Prostate gland (tissue), 2 donors: ENCODE results near the gene FBXW7. TPM values are rescaled to one million over a fixed set of nuclear protein-coding genes. Genes with fewer than 3 reads are reported as not detected.

Experiments
- DNase-seq: peaks from one replicate; pipeline ENCODE4 v3.0.0-alpha.2; 2019; ENCODE audit warnings: low spot score
- H3K27ac ChIP-seq, 2 donors: fragments of 200-600 bp; sonication (generic); 2 replicates each; pipeline ENCODE4 v1.5.1; 2017 to 2019
- H3K27me3 ChIP-seq: fragments of 200-600 bp; sonication (generic); replicated peaks from 2 replicates; pipeline ENCODE4 v1.5.1; 2019; ENCODE audit not compliant: insufficient read depth
- H3K36me3 ChIP-seq, 2 donors: fragments of 200-600 bp; sonication (generic); 1 replicate in 1 of 2; 2 replicates in 1 of 2; pipeline versions ENCODE4 v1.5.1 to v1.8.1; 2017 to 2019
- H3K4me1 ChIP-seq: fragments of 200-600 bp; sonication (generic); replicated peaks from 2 replicates; pipeline ENCODE4 v1.5.1; 2019
- H3K4me3 ChIP-seq, 2 donors: fragments of 200-600 bp; sonication (generic); 2 replicates each; pipeline ENCODE4 v1.5.1; 2017 to 2019
- H3K9me3 ChIP-seq: fragments of 200-600 bp; sonication (generic); 2 replicates; pipeline ENCODE4 v1.5.1; 2017
- POLR2A ChIP-seq: fragments of 450-650 bp; IDR thresholded peaks from one replicate; pipeline ENCODE4 v1.6.1; 2016; ENCODE audit warnings: antibody characterized with exemption, mild to moderate bottlenecking
- POLR2AphosphoS5 ChIP-seq: sonication (generic); formaldehyde crosslinking; IDR thresholded peaks from one replicate; pipeline ENCODE4 v1.6.1; 2017; ENCODE audit warnings: antibody characterized with exemption
- WGBS: methylation state at CpG from one replicate; pipeline ENCODE4 v1.1.5; 2018; 5-methylcytosine and 5-hydroxymethylcytosine counted together
- intact Hi-C: fragments of 100-400 bp; cut with DNase I; formaldehyde crosslinking; loops from one replicate; pipeline ENCODE4 v1.14.2; 2022
- total RNA-seq, 2 donors: library from RNA; depleted of rRNA; stranded (reverse); fragments of >200 nt; gene quantifications; one replicate each; pipeline ENCODE4 v1.1.0, GENCODE V29; 2016
- TF ChIP-seq, protein P1 (sequence below), 4 experiments: fragments of 200-600 bp in 2 of 4; fragments of 450-650 bp in 2 of 4; sonication (generic) in 2 of 4; IDR thresholded peaks; 1 replicate in 3 of 4; 2 replicates in 1 of 4; pipeline ENCODE4 v1.5.1; 2016 to 2019; ENCODE audit warnings: antibody characterized with exemption in 4 of 4, mild to moderate bottlenecking in 2 of 4, moderate library complexity in 2 of 4

Gene FBXW7
- total RNA-seq, 2 donors from 2014 or later: 21.8 to 24.9 TPM

- Histone ChIP-seq H3K4me1 (no peaks in the 10 kb centered on the region), H3K27me3 (no peaks in the 10 kb centered on the region), H3K4me3 (no peak overlapping the region), H3K9me3 (no peaks in the 10 kb centered on the region), H3K27ac (no peak overlapping the region), H3K36me3 (no peaks in the 10 kb centered on the region)
- 87% methylated on average over 1 of the region's 1 CpG for WGBS
- TF ChIP-seq POLR2A: no peak
- TF ChIP-seq POLR2AphosphoS5: no peak
- TF ChIP-seq, protein P1, sequence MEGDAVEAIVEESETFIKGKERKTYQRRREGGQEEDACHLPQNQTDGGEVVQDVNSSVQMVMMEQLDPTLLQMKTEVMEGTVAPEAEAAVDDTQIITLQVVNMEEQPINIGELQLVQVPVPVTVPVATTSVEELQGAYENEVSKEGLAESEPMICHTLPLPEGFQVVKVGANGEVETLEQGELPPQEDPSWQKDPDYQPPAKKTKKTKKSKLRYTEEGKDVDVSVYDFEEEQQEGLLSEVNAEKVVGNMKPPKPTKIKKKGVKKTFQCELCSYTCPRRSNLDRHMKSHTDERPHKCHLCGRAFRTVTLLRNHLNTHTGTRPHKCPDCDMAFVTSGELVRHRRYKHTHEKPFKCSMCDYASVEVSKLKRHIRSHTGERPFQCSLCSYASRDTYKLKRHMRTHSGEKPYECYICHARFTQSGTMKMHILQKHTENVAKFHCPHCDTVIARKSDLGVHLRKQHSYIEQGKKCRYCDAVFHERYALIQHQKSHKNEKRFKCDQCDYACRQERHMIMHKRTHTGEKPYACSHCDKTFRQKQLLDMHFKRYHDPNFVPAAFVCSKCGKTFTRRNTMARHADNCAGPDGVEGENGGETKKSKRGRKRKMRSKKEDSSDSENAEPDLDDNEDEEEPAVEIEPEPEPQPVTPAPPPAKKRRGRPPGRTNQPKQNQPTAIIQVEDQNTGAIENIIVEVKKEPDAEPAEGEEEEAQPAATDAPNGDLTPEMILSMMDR (IDR thresholded peaks at IDR 0.05): no peak
- no peak for DNase-seq
- intact Hi-C loops: no loop called here
Measured at GRCh38 chr4:152323221-152323620, 212.7 kb downstream of the FBXW7 start.

GRCh38 chr4:152322656-152323055 is 213.2 kb downstream of the FBXW7 start:
- DNase-seq: no peak
- Histone ChIP-seq H3K4me3 (no peak overlapping the region), H3K9me3 (no peaks in the 10 kb centered on the region), H3K4me1 (no peaks in the 10 kb centered on the region), H3K27me3 (no peaks in the 10 kb centered on the region), H3K27ac (no peak overlapping the region), H3K36me3 (no peaks in the 10 kb centered on the region)
- intact Hi-C loops: no loop called here
- no peak for TF ChIP-seq POLR2A
- TF ChIP-seq, protein P1 (IDR thresholded peaks at IDR 0.05): no peak
- TF ChIP-seq POLR2AphosphoS5: no peak
- 94% methylated on average over 6 of the region's 6 CpGs for WGBS

GRCh38 chr4:152321923-152322322 is 214.0 kb downstream of the FBXW7 start:
- Histone ChIP-seq H3K36me3 (no peaks in the 10 kb centered on the region), H3K4me1 (no peaks in the 10 kb centered on the region), H3K9me3 (no peaks in the 10 kb centered on the region), H3K4me3 (no peak overlapping the region), H3K27me3 (no peaks in the 10 kb centered on the region), H3K27ac (no peak overlapping the region)
- intact Hi-C loops: no loop called here
- WGBS: 34% methylated on average over 1 of the region's 1 CpG
- no peak for DNase-seq
- TF ChIP-seq POLR2AphosphoS5: no peak
- TF ChIP-seq POLR2A: no peak
- TF ChIP-seq, protein P1 (IDR thresholded peaks at IDR 0.05): no peak

GRCh38 chr4:152321398-152321797 is 214.5 kb downstream of the FBXW7 start:
- no peaks in the 10 kb centered on the region for H3K4me1 ChIP-seq
- H3K27ac ChIP-seq: no peak overlapping the region
- H3K36me3 ChIP-seq: no peaks in the 10 kb centered on the region
- H3K9me3 ChIP-seq: no peaks in the 10 kb centered on the region
- intact Hi-C loops: no loop called here
- WGBS: 76% methylated on average over 4 of the region's 4 CpGs
- no peak for DNase-seq
- TF ChIP-seq POLR2AphosphoS5: no peak
- no peak for TF ChIP-seq POLR2A
- TF ChIP-seq, protein P1 (IDR thresholded peaks at IDR 0.05): no peak
- no peak overlapping the region for H3K4me3 ChIP-seq
- no peaks in the 10 kb centered on the region for H3K27me3 ChIP-seq

- Histone ChIP-seq H3K9me3 (no peaks in the 10 kb centered on the region), H3K4me3 (no peak overlapping the region), H3K4me1 (no peaks in the 10 kb centered on the region), H3K36me3 (no peaks in the 10 kb centered on the region), H3K27me3 (no peaks in the 10 kb centered on the region), H3K27ac (no peak overlapping the region)
- intact Hi-C loops: no loop called here
- 74% methylated on average over 3 of the region's 3 CpGs for WGBS
- TF ChIP-seq POLR2AphosphoS5 (no peak), POLR2A (no peak)
- TF ChIP-seq, protein P1 (IDR thresholded peaks at IDR 0.05): no peak
- no peak for DNase-seq
Measured at GRCh38 chr4:152316969-152317368, 218.9 kb downstream of the FBXW7 start.
